Mucosa of descending colon (tissue), 3 donors: ENCODE measurements around the gene SSC5D. TPM values are rescaled to one million over a fixed set of nuclear protein-coding genes. Genes with fewer than 3 reads are reported as not detected.
A peak's percentile ranks its signal among the peaks of the same experiment; 100 is the strongest.
"Not testable (repeated sequence)": the region's sequence is repeated elsewhere in the genome, so short reads cannot be mapped to it uniquely, and the experiment has no call there.

ENCODE experiments used
- ATAC-seq: fragments of 200-7000 bp; cut with Tn5 transposase; one replicate; pipeline ENCODE4 v1.9.1; 2020; ENCODE audit warnings: mild to moderate bottlenecking, moderate library complexity
- DNase-seq, 3 donors: peaks; one replicate each; pipeline ENCODE4 v3.0.0-alpha.2; 2020
- H3K36me3 ChIP-seq: fragments of 200-600 bp; one replicate; pipeline ENCODE4 v1.8.0; 2021; ENCODE audit warnings: low read depth, mild to moderate bottlenecking
- H3K4me1 ChIP-seq: fragments of 200-600 bp; one replicate; pipeline ENCODE4 v1.8.0; 2021; ENCODE audit warnings: low read depth, mild to moderate bottlenecking
- H3K4me3 ChIP-seq: fragments of 200-600 bp; one replicate; pipeline ENCODE4 v1.8.0; 2021; ENCODE audit warnings: mild to moderate bottlenecking
- H3K9me3 ChIP-seq: fragments of 200-600 bp; one replicate; pipeline ENCODE4 v1.8.0; 2021; ENCODE audit warnings: mild to moderate bottlenecking
- intact Hi-C, 2 donors: fragments of 100-400 bp; cut with DNase I in 1 of 2; cut with micrococcal nuclease in 1 of 2; formaldehyde crosslinking; loops; one replicate each; pipeline versions ENCODE4 v1.11.0 to v1.11.1; 2022; cut with DNase I, micrococcal nuclease
- total RNA-seq, 3 donors: library from RNA; stranded (reverse); fragmentation: NEBNext Ultra II Directional in 2 of 3; extraction: Animal tissue kit (Norgen Biotek cat#: 25700) in 2 of 3; gene quantifications; one replicate each; pipeline versions ENCODE4 v1.2.1 to v1.2.4, GENCODE V29; 2021 to 2023
- TF ChIP-seq, protein P1 (sequence below): fragments of 200-600 bp; IDR thresholded peaks from one replicate; pipeline ENCODE4 v1.8.0; 2022; ENCODE audit warnings: antibody characterized with exemption, mild to moderate bottlenecking
- donor health status: DM: no; HTN: no; CAD: no; lungs with moderate emphysema.
- donor health status: DM: no; HTN: no; CAD: no.
- donor health status: DM: no; HTN: yes; CAD: no.

SSC5D gene
- total RNA-seq, 3 donors from 2014 or later, result 2.6 to 35.0 (median 4.0) TPM

DNA sequence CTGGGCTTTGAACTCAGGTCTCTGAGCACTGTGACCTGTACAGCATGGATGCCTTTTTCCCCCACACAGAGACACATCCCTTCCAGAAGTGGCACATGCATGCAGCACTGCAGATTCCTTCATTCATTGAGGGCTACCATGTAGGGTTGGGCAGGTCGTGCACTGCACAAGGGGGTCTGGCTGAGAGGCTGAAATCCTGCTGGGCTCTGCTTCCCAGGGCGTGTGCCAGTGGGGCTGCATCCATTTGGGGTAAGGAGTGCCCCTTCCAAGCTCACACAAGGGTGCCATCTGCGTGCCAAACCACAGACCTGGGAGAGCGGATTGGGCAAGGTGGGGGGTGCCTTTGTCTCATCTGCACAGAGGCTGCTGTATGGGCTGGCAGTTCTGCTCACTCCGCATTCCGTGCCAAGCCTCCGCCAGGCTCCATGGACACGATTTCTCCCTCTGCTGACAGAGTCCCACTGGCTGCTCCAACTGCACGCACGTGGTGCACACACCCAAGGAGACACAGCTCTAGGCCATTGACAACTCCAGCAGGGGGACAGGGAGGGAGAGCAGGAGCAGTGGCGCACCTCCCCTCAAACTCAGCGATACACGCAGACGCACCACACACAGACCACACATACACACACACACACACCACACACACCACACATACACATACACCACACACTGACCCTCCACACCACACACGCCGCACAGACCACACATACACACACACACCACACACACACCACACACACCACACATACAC is 40.6 kb upstream of the SSC5D start:
- H3K4me3 ChIP-seq, result no peak overlapping the region
- no peaks in the 10 kb centered on the region for H3K9me3 ChIP-seq
- TF ChIP-seq, protein P1, sequence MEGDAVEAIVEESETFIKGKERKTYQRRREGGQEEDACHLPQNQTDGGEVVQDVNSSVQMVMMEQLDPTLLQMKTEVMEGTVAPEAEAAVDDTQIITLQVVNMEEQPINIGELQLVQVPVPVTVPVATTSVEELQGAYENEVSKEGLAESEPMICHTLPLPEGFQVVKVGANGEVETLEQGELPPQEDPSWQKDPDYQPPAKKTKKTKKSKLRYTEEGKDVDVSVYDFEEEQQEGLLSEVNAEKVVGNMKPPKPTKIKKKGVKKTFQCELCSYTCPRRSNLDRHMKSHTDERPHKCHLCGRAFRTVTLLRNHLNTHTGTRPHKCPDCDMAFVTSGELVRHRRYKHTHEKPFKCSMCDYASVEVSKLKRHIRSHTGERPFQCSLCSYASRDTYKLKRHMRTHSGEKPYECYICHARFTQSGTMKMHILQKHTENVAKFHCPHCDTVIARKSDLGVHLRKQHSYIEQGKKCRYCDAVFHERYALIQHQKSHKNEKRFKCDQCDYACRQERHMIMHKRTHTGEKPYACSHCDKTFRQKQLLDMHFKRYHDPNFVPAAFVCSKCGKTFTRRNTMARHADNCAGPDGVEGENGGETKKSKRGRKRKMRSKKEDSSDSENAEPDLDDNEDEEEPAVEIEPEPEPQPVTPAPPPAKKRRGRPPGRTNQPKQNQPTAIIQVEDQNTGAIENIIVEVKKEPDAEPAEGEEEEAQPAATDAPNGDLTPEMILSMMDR, result no peak
- peak; percentile 39 for ATAC-seq
- H3K4me1 ChIP-seq, result peaks cover 9% of the 10 kb centered on the region
- intact Hi-C loops, result no loop called here
- H3K36me3 ChIP-seq, result no peaks in the 10 kb centered on the region
- no peak for DNase-seq

DNA sequence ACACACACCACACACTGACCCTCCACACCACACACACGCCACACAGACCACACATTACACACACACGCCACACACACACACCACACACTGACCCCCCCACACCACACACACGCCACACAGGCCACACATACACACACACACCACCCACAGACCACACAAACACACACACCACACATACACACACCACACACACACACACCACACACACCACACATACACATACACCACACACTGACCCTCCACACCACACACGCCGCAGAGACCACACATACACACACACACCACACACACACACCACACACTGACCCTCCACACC is 40.1 kb upstream of the SSC5D start:
- H3K9me3 ChIP-seq, DNase-seq, H3K36me3 ChIP-seq, H3K4me1 ChIP-seq, intact Hi-C loops, H3K4me3 ChIP-seq, ATAC-seq: not testable (repeated sequence)

DNA sequence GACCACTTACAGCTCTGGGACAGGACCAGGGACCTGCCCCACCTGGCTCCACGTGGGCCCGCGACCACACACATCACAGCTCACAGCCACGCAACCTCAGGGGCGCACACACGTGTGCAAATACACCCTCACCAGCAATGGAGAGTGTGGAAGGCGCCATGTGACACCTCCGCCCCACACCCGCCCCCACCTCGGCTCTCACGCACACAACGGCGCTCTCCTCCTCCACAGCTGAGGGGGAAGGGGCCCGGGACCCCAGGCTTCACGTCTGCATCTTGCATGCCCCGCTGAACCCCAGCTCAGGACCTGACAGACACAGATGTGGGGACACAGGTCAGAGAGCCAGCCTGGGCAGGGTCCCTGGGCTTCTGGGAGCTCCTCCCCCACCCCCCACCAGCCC is 38.8 kb upstream of the SSC5D start:
- DNase-seq, result no peak
- H3K9me3 ChIP-seq, result no peaks in the 10 kb centered on the region
- H3K4me1 ChIP-seq, result peaks cover 9% of the 10 kb centered on the region
- TF ChIP-seq, protein P1, result no peak
- no peaks in the 10 kb centered on the region for H3K36me3 ChIP-seq
- H3K4me3 ChIP-seq, result no peak overlapping the region
- ATAC-seq, result no peak
- intact Hi-C loops, result no loop called here

DNA sequence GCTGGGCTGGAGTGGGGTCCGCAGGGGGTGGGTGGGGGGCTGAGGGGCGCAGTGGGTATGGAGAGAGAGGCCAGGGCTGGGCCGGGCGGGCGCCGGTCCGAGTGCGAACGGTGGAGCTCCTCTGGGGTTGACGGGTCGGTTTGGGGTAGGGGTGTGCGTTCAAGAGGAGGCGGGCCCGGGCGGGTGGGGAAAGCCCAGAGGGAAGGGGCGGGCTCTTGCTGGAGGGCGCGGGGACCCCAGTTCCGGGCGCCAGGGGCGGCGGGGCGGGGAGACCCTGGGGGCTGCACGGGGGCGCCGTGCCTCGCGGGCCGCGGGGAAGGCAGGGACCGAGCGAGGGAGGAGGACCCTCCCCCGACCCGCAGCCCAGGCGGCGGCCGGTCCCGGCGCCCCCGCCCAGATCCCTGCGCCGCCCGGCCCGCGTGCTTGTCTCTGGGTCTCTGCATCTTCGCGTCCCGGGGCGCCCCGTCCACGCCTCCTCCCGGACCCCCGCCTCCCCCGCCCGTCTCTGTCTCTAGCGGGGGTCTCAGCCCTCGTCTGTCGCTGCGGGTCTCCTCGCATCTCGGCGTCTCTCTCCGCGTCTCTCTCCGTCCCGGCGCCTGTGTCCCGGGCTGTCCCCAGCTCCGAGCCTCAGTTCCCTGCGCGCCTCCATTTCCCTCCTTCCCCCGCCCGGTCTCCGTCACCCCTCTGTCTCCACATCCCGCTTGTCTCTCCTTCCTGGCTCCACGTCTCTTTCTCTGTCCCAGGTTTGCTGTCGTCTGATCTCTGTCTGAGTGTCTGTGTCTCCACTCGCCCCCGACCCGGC is 36.9 kb upstream of the SSC5D start:
- Histone ChIP-seq H3K4me3 (no peak overlapping the region), H3K9me3 (no peaks in the 10 kb centered on the region), H3K4me1 (peaks cover 9% of the 10 kb centered on the region), H3K36me3 (no peaks in the 10 kb centered on the region)
- TF ChIP-seq, protein P1, result no peak
- ATAC-seq (no peak), DNase-seq (no peak)
- intact Hi-C loops, result no loop called here

- peaks cover 9% of the 10 kb centered on the region for H3K4me1 ChIP-seq
- no peaks in the 10 kb centered on the region for H3K36me3 ChIP-seq
- no peak for ATAC-seq
- TF ChIP-seq, protein P1, result no peak
- no peak for DNase-seq
- no peaks in the 10 kb centered on the region for H3K9me3 ChIP-seq
- intact Hi-C loops, result no loop called here
- H3K4me3 ChIP-seq, result no peak overlapping the region
These were observed 36.1 kb upstream of the SSC5D start for GRCh38 chr19:55451965-55452748.
